Activated CD4-positive, alpha-beta memory T cell treated with anti-CD3 and anti-CD28 coated beads for 36 hours (primary cell): Measurements from ENCODE around the gene CILP2. TPM values are rescaled to one million over a fixed set of nuclear protein-coding genes. Genes with fewer than 3 reads are reported as not detected.

Experiments used
- CTCF ChIA-PET: fragments of 350-600 bp; sonication (Branson Sonifier 250); formaldehyde crosslinking; loops from one replicate; lab custom pipeline; 2021; ENCODE audit warnings: antibody characterized with exemption, inconsistent platforms; lab: Charles Lee
- POLR2A ChIA-PET: fragments of 350-600 bp; sonication (Branson Sonifier 250); formaldehyde crosslinking; loops from one replicate; lab custom pipeline; 2021; ENCODE audit warnings: antibody characterized with exemption; lab: Charles Lee
- DNase-seq: peaks from one replicate; pipeline ENCODE4 v3.0.0-alpha.2; 2020
- H3K27ac Mint-ChIP-seq: one replicate; pipeline ENCODE4 v1.8.0; 2021; ENCODE audit warnings: mixed read lengths
- H3K27me3 Mint-ChIP-seq: one replicate; pipeline ENCODE4 v1.8.0; 2021; ENCODE audit warnings: mixed read lengths
- H3K36me3 Mint-ChIP-seq: one replicate; pipeline ENCODE4 v1.8.0; 2021; ENCODE audit warnings: mixed read lengths
- H3K4me1 Mint-ChIP-seq: one replicate; pipeline ENCODE4 v1.8.0; 2021; ENCODE audit warnings: low read depth, mixed read lengths
- H3K4me3 Mint-ChIP-seq: one replicate; pipeline ENCODE4 v1.8.0; 2021; ENCODE audit warnings: mild to moderate bottlenecking, mixed read lengths
- H3K9me3 Mint-ChIP-seq: one replicate; pipeline ENCODE4 v1.8.0; 2021; ENCODE audit warnings: mixed read lengths
- intact Hi-C: fragments of 100-400 bp; cut with micrococcal nuclease; formaldehyde crosslinking; loops from one replicate; pipeline ENCODE4 v1.15.1; 2023
- total RNA-seq, 2 experiments: library from RNA; stranded (reverse); gene quantifications; one replicate each; pipeline ENCODE4 v1.2.3, GENCODE V29; 2021

CILP2 gene
- total RNA-seq, 2 experiments from 2014 or later, result 0.44 to 0.50 TPM

- intact Hi-C loops, result loop anchor here (1.0 kb wide), 2 partner anchors 111 to 426 kb away; no protein-coding TSS in a partner anchor
- Mint-ChIP-seq H3K27ac (no peak overlapping the region), H3K4me3 (no peak overlapping the region), H3K27me3 (no peaks in the 10 kb centered on the region), H3K4me1 (peaks cover 13% of the 10 kb centered on the region), H3K36me3 (peaks cover 3% of the 10 kb centered on the region), H3K9me3 (no peaks in the 10 kb centered on the region)
- DNase-seq, result no peak
- ChIA-PET POLR2A (interaction anchor here (0.9 to 2.0 kb wide), 3 partner anchors 17 to 129 kb away, joined by 3 to 8 read pairs (median 8); partner anchors contain the start of genes GMIP, NDUFA13 and TSSK6), CTCF (interaction anchor here (0.7 to 4.5 kb wide), 41 partner anchors 8 to 426 kb away, joined by 3 to 98 read pairs (median 5); partner anchors contain the start of genes ATP13A1, GMIP, LPAR2 and NDUFA13)
Observed at GRCh38 chr19:19532806-19533701, 5.0 kb upstream of the CILP2 start.

GRCh38 chr19:19533841-19534240 is 4.2 kb upstream of the CILP2 start:
- H3K4me3 Mint-ChIP-seq, result no peak overlapping the region
- peaks cover 4% of the 10 kb centered on the region for H3K27me3 Mint-ChIP-seq
- peaks cover 18% of the 10 kb centered on the region for H3K4me1 Mint-ChIP-seq
- POLR2A ChIA-PET, result no interaction called here
- H3K27ac Mint-ChIP-seq, result no peak overlapping the region
- H3K9me3 Mint-ChIP-seq, result no peaks in the 10 kb centered on the region
- H3K36me3 Mint-ChIP-seq, result peaks cover 3% of the 10 kb centered on the region
- intact Hi-C loops, result no loop called here
- CTCF ChIA-PET, result interaction anchor here (2.7 kb wide), 1 partner anchor 110 kb away, joined by 13 read pairs; the partner anchor contains the start of gene GMIP
- DNase-seq, result no peak

- no peak overlapping the region for H3K27ac Mint-ChIP-seq
- H3K4me3 Mint-ChIP-seq, result no peak overlapping the region
- intact Hi-C loops, result no loop called here
- peaks cover 5% of the 10 kb centered on the region for H3K27me3 Mint-ChIP-seq
- H3K9me3 Mint-ChIP-seq, result no peaks in the 10 kb centered on the region
- peaks cover 2% of the 10 kb centered on the region for H3K36me3 Mint-ChIP-seq
- no peak for DNase-seq
- H3K4me1 Mint-ChIP-seq, result peaks cover 22% of the 10 kb centered on the region
- POLR2A ChIA-PET, result interaction anchor here (1.0 kb wide), 1 partner anchor 133 kb away, joined by 3 read pairs; the partner anchor contains the start of gene ZNF101
- CTCF ChIA-PET, result interaction anchor here (0.8 to 2.7 kb wide), 3 partner anchors 19 to 109 kb away, joined by 3 to 13 read pairs (median 4); partner anchors contain the start of gene GMIP
Observed at GRCh38 chr19:19534556-19535265, 3.4 kb upstream of the CILP2 start.

- Mint-ChIP-seq H3K27ac (no peak overlapping the region), H3K27me3 (peaks cover 5% of the 10 kb centered on the region), H3K36me3 (peaks cover 2% of the 10 kb centered on the region), H3K9me3 (no peaks in the 10 kb centered on the region), H3K4me3 (no peak overlapping the region), H3K4me1 (peaks cover 23% of the 10 kb centered on the region)
- intact Hi-C loops, result no loop called here
- no peak for DNase-seq
- POLR2A ChIA-PET, result interaction anchor here (1.0 kb wide), 1 partner anchor 133 kb away, joined by 3 read pairs; the partner anchor contains the start of gene ZNF101
- CTCF ChIA-PET, result interaction anchor here (0.8 to 2.7 kb wide), 4 partner anchors 19 to 108 kb away, joined by 3 to 13 read pairs (median 4); partner anchors contain the start of gene GMIP
Observed at GRCh38 chr19:19535311-19536191, 2.5 kb upstream of the CILP2 start.

- H3K27ac Mint-ChIP-seq, result peak overlapping the region; percentile 19
- POLR2A ChIA-PET, result no interaction called here
- H3K36me3 Mint-ChIP-seq, result no peaks in the 10 kb centered on the region
- H3K4me3 Mint-ChIP-seq, result peak overlapping the region; percentile 39
- H3K9me3 Mint-ChIP-seq, result no peaks in the 10 kb centered on the region
- H3K27me3 Mint-ChIP-seq, result peaks cover 5% of the 10 kb centered on the region
- CTCF ChIA-PET, result no interaction called here
- H3K4me1 Mint-ChIP-seq, result peaks cover 31% of the 10 kb centered on the region
- intact Hi-C loops, result no loop called here
- DNase-seq, result peak; percentile 32
Observed at GRCh38 chr19:19537075-19538048, 703 bp upstream of the CILP2 start.

- H3K27ac Mint-ChIP-seq, result no peak overlapping the region
- peaks cover 5% of the 10 kb centered on the region for H3K27me3 Mint-ChIP-seq
- H3K4me1 Mint-ChIP-seq, result peaks cover 26% of the 10 kb centered on the region
- H3K4me3 Mint-ChIP-seq, result no peak overlapping the region
- ChIA-PET POLR2A (interaction anchor here (0.7 kb wide), 1 partner anchor 30 kb away, joined by 6 read pairs; no protein-coding TSS in a partner anchor), CTCF (interaction anchor here (1.2 to 3.3 kb wide), 2 partner anchors 15 to 105 kb away, joined by 6 to 35 read pairs; partner anchors contain the start of gene GMIP)
- no peak for DNase-seq
- intact Hi-C loops, result no loop called here
- no peaks in the 10 kb centered on the region for H3K9me3 Mint-ChIP-seq
- no peaks in the 10 kb centered on the region for H3K36me3 Mint-ChIP-seq
Observed at GRCh38 chr19:19538785-19539166, 711 bp downstream of the CILP2 start.

GRCh38 chr19:19539698-19540063 is 1.6 kb downstream of the CILP2 start:
- no peak overlapping the region for H3K4me3 Mint-ChIP-seq
- peaks cover 5% of the 10 kb centered on the region for H3K27me3 Mint-ChIP-seq
- ChIA-PET CTCF (interaction anchor here (1.2 to 3.3 kb wide), 2 partner anchors 14 to 104 kb away, joined by 6 to 35 read pairs; partner anchors contain the start of gene GMIP), POLR2A (no interaction called here)
- H3K27ac Mint-ChIP-seq, result no peak overlapping the region
- H3K36me3 Mint-ChIP-seq, result no peaks in the 10 kb centered on the region
- no peak for DNase-seq
- peaks cover 26% of the 10 kb centered on the region for H3K4me1 Mint-ChIP-seq
- H3K9me3 Mint-ChIP-seq, result no peaks in the 10 kb centered on the region
- intact Hi-C loops, result loop anchor here (2.0 kb wide), 1 partner anchor 79 kb away; the partner anchor contains the start of gene PBX4

GRCh38 chr19:19540064-19540714 is 2.1 kb downstream of the CILP2 start:
- H3K9me3 Mint-ChIP-seq, result no peaks in the 10 kb centered on the region
- intact Hi-C loops, result loop anchor here (2.0 kb wide), 1 partner anchor 79 kb away; the partner anchor contains the start of gene PBX4
- peak; percentile 87 for DNase-seq
- ChIA-PET POLR2A (interaction anchor here (0.6 kb wide), 1 partner anchor 62 kb away, joined by 3 read pairs; no protein-coding TSS in a partner anchor), CTCF (interaction anchor here (1.6 to 3.3 kb wide), 2 partner anchors 8 to 13 kb away, joined by 9 to 35 read pairs; no protein-coding TSS in a partner anchor)
- no peak overlapping the region for H3K27ac Mint-ChIP-seq
- H3K4me3 Mint-ChIP-seq, result peak overlapping the region; percentile 70
- peaks cover 26% of the 10 kb centered on the region for H3K4me1 Mint-ChIP-seq
- peaks cover 5% of the 10 kb centered on the region for H3K27me3 Mint-ChIP-seq
- no peaks in the 10 kb centered on the region for H3K36me3 Mint-ChIP-seq

GRCh38 chr19:19540715-19541515 is 2.9 kb downstream of the CILP2 start:
- DNase-seq, result peak; percentile 91
- peak overlapping the region; percentile 70 for H3K4me3 Mint-ChIP-seq
- intact Hi-C loops, result loop anchor here (2.0 kb wide), 1 partner anchor 78 kb away; the partner anchor contains the start of gene PBX4
- H3K4me1 Mint-ChIP-seq, result peaks cover 26% of the 10 kb centered on the region
- H3K9me3 Mint-ChIP-seq, result no peaks in the 10 kb centered on the region
- ChIA-PET POLR2A (interaction anchor here (0.6 kb wide), 1 partner anchor 61 kb away, joined by 3 read pairs; no protein-coding TSS in a partner anchor), CTCF (interaction anchor here (0.6 to 3.3 kb wide), 3 partner anchors 9 to 103 kb away, joined by 3 to 35 read pairs (median 9); partner anchors contain the start of gene GMIP)
- H3K36me3 Mint-ChIP-seq, result no peaks in the 10 kb centered on the region
- no peak overlapping the region for H3K27ac Mint-ChIP-seq
- peaks cover 5% of the 10 kb centered on the region for H3K27me3 Mint-ChIP-seq
